Activated CD4-positive, alpha-beta T cell treated with anti-CD3 and anti-CD28 coated beads, Interleukin-2, amount 50 U/mL, for 48 hours (primary cell): ENCODE results near the gene TNIK.

ENCODE experiments used
- DNase-seq, 2 experiments: peaks; one replicate each; pipeline ENCODE4 v3.0.0-alpha.2; 2020

TNIK gene

GRCh38 chr3:171219258-171219657, 240.9 kb downstream of the TNIK start:
- DNase-seq, result no peak

GRCh38 chr3:171218069-171218468, 242.1 kb downstream of the TNIK start:
- no peak for DNase-seq

GRCh38 chr3:171213907-171214306, 246.3 kb downstream of the TNIK start:
- no peak for DNase-seq

DNA sequence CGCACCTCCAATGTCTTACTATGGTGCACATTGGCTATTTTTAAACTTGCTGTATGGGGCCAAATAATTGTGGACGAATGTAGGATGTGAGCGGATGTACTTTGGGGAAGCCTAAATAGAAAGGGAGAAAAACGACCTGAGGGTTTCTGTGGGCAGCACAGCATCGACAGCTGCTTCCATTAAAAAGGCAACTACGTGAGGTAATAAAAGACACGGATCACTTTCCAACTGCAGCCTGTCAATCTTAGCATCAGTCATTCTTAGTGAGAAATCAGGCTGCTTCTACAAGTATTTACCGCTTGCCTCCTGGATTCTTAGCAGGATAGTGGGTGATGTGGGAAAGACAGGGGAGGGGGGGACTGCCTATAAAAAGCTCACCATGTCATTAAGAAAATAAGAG, 247.0 kb downstream of the TNIK start:
- no peak for DNase-seq

GRCh38 chr3:171212648-171213047, 247.6 kb downstream of the TNIK start:
- no peak for DNase-seq

- no peak for DNase-seq
Measured at GRCh38 chr3:171206283-171206682, 253.9 kb downstream of the TNIK start.

- DNase-seq, result no peak
Measured at GRCh38 chr3:171204942-171205341, 255.3 kb downstream of the TNIK start.

DNA sequence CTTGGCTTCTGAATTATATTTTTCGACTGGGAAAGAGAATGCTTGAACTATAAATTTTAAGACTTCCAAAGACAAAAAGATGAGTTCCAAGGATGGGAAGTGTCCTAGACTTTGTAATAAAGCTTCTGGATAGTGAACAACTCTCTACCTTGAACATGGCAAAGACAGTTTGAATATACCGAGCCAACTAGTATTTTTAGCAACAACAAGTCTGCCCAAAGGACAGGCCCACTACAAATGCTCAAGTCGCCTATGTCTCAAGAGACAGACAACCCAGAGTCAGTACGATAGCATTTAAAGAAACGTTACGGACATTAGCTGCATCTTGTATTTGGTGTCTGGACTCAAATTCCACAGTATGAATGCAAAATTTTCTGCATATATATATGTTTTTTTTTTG, 258.4 kb downstream of the TNIK start:
- no peak for DNase-seq

DNA sequence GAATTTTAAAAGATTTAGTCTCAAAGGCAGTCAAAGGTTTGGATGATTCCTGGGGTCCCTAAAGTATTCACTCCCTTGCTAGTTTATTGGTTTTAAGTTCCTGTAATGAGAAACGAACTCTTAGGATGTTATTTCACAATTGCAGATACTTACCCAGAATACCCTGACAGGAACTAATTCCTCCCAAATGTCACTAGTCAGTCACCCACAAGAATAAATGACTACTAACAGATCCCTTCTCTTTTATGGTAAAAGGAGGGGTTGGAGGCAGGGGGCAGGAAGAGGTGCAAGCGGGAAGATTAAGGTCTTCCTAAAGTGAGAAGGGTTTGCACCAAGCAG, 259.5 kb downstream of the TNIK start:
- no peak for DNase-seq

- DNase-seq, result no peak
Measured at GRCh38 chr3:171200052-171200749, 260.0 kb downstream of the TNIK start.

- no peak for DNase-seq
Measured at GRCh38 chr3:171199473-171199829, 260.8 kb downstream of the TNIK start.

DNA sequence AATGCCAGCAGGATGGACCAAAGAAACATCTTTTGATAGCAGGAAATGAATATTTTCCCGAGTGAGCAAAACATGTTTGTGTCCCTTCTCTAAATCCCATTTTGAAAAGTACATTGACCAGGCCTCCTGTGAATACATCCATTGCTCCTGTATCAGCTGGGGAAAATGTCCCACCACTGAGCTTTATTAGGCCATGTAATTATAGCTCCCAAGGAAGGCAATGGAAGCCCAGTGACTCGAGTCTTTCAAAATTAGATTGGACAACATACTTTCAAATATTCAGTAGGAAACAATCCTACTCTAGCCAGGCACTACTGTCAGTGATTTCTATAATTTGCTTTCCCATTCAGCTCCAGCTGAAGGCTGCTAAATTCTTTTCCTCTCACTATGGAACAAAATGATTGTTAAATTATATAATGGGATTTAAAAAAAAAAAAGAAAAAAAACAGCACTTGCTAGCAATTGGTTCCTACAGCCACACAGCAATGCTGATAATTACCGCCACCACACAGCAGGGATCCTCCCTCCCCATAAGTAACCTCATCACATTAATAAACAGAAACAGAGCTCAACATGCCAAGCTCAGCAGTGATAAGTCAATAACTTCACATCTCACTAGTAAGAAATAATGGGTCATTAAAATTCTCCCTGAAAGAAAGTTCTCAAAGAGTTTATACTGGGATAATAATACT, 261.3 kb downstream of the TNIK start:
- no peak for DNase-seq

- DNase-seq, result no peak
Measured at GRCh38 chr3:171195686-171196085, 264.5 kb downstream of the TNIK start.

DNA sequence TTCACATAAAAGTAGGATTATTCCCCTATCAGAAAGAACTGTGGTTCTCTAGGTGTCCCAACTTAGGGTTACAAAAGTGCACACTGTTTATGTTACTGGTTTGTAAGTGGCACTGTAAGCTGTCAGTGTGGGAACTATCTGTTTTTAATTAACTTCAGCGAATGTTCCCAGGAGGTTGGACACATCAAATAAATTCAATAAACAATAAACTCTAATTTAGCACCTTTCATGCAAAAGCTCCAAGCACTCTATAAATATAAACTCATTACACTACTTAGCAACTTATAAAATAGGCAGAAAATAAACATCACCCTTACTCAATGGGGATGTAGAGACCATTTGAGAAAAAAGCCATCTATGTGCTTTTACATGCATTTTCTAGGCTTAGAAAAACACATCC, 265.2 kb downstream of the TNIK start:
- DNase-seq, result no peak

DNA sequence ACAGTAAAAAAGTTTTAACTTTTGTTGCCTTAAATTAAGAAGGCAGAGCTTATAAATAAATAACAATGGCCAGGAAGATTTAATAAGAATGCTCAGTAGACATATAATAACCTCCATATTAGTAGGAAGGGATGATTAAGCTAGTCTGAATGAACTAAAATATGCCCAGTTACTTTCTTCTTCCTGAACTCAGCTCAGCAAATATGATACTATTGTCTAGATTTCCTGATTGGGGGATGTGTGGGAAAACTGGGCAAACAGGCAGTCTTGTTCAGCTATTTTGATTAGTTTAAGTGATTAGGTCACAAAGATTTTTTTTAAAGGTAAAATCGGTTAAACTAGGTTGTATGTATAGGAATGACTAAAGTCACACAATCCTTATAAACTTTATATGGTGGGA, 266.5 kb downstream of the TNIK start:
- DNase-seq, result no peak

DNA sequence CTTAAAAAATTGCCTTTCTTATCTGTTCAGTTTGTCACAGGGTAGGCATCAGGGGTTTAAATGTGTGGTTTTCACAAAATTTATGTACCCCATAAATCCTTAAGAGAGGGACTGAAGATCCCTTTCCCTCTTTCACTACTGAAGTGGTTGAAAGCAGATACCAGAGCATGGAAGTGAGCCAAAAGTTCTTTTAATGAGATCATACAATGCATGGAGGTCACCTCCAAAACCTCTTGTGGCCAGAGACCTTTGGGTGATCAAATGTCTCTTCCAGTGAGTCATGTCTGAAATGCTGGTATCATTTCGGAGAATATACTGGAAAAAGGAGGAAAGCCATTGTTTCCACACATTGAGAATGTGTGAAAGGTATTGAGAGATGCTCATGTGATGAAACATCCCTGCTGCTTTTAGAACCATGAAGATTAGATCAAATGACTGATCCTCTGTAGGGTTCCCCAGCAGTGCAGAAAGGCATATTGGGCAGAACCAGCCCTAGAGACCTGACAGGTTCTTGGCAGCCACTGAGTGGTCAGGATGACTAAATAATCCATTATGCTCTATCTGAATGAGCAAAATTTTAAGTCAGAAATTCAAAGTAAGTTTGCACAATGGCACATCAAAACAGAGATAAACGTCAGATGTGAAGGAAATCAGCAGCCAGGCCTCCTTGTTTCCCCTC, 267.9 kb downstream of the TNIK start:
- peak in 1 of 2 experiments; percentile 25 for DNase-seq

DNA sequence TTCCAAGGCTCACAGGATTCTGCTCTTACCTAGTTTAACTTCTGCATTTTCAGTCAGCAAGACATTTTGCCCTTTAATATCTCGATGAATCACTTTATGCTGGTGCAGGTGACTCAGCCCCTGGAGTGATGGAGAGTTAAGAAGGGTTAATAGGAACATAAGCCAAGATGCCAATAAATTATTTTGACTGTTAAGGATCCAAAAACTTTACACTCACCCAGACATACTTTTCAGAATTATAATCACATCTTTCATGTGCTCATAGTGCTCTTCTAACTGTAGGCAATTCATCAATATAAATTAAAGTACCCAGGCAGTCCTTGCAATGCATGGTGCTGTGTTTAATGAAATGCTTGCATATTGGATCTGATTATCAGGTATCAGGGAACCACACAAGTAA, 269.5 kb downstream of the TNIK start:
- DNase-seq, result no peak

DNA sequence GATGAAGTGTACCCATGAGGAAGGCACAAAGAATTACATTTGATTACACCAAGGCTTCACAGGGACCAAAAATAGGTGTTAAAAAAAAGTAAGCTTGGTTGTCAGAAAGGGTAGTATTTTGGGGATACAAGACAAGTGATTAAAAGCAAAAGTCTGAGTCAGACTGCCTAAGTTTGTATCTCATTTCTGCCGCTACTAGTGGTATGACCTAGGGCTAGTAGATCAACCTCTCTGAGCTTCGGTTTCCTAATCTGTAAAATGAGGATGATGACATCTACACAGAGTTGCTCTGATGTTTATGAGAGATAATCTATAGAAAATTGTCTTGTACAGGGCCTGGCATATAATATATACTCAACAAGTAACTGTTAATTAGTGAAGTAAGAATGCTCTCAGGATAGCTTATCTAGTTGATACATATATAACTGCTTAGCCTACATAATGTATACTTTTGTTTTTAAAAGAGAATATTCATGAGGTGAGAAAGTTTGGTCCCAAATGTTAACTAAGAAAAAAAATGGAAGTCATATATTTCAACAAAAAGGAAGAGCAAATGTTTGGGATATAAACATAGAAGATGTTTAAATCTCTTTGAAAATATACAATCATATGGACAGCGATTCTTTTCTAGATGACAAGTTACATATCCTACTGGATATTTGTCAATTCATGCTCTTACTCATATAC, 270.7 kb downstream of the TNIK start:
- DNase-seq, result no peak

DNA sequence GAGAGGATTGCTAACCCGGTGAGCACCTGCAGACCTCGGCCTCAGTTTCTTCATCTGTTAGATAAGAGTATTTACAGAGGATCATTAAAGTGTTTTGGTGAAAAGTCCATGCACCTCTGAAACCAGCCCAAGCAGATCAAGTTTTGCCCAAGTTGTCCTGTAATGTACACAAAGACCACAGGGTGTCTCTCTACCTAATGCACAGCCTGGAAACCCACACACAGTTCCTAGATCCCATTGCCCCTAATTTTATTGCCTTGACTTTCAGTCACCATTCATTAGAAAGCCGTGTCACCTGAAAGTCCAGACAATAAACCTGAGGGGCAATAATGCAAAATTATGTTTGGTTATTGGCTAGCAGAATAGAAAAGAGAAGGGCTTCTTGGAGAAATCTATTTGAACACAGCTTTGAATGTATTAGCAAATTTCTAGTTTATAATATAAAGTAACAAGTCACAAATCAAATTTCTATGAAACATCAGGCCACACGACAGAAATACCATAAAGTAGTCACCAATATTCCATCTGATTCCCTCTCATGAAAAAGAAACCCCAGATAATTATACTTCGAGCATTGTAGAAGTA, 272.4 kb downstream of the TNIK start:
- DNase-seq, result no peak

DNA sequence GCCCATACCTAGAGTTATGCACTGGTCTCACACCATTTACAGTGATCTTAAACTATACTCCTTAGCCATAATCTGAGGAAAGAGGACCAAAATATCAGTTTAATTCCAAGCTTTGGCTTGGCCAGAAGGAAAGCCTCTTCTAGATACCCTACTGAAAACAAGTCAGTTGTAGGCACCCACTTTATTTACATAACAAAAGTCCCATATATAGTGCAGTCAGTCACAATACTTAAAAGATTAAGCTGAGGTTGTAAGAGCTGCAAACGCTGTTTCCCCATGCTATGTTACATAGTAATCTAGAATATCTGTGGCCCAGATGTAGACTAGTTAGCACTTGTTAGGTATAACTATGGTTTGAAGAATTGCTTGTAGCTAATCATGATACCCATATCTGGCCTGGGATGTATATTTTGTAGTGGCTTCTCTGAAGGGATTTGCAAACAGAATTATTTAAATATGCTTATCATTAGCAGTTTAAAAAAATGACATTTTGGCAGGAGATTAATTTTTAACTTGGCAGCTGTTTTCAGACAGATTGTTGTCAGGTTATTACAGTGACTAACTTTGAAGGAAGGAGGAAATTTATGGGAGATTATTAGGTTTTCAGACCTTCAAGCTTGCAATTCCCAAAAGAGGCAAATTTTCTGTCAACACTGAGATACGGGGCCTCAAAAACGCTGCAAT, 273.2 kb downstream of the TNIK start:
- no peak for DNase-seq

DNA sequence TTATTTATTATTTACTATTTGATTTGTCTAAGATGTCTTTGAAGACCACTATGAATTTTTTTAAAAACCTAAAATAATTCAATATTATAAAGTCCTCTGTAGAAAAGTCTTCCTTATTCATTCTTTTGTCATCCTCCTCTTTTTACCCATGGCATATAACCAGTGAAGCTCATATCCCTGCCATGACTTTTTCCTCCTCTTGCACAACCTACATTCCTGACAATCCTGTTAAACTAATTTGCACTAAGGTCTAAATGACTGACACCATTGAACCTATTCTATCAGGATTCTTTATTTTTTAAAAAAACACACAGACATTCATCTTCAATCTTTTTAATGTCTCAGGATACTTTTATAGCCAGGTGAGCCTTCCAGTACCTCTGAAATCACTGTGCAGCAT, 273.8 kb downstream of the TNIK start:
- DNase-seq, result no peak

DNA sequence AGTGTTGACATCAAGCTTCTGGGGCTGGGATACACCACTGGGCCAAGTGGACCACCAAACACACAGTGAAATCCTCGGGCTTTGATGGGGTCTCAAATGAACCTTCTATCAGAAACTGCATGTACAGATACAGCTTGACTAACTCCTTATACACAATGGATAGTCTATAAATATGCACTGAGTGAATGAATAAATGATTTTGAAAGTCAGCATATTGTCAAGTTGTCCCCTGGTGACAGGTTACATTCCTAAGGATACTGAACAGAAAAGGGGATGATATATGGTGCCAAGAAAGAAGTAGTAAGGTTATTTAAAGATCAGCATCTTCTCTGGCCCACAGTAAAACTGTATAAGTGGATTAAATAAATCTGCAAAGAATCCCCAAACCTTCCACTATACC, 274.2 kb downstream of the TNIK start:
- no peak for DNase-seq

GRCh38 chr3:171184372-171184771, 275.8 kb downstream of the TNIK start:
- DNase-seq, result peak; percentile 15 to 30
